B cell (primary cell): ENCODE data around the gene KCNJ10. TPM values are rescaled to one million over a fixed set of nuclear protein-coding genes. Genes with fewer than 3 reads are reported as not detected.

Experiments
- ATAC-seq: fragments of 200-7000 bp; cut with Tn5 transposase; one replicate; pipeline ENCODE4 v1.10.0; 2021; ENCODE audit warnings: low read depth, mild to moderate bottlenecking, moderate number of reproducible peaks, moderate library complexity
- CTCF ChIA-PET: fragments of 350-600 bp; sonication (Branson Sonifier 250); formaldehyde crosslinking; loops from one replicate; lab custom pipeline; 2021; ENCODE audit warnings: antibody characterized with exemption, inconsistent platforms; lab: Charles Lee
- POLR2A ChIA-PET: fragments of 350-600 bp; sonication (Branson Sonifier 250); formaldehyde crosslinking; loops from one replicate; lab custom pipeline; 2021; ENCODE audit warnings: antibody characterized with exemption; lab: Charles Lee
- DNase-seq: peaks from one replicate; pipeline ENCODE4 v3.0.0; 2013
- H2AFZ ChIP-seq: 2 replicates; pipeline ENCODE4 v1.6.1; 2012; ENCODE audit warnings: mild to moderate bottlenecking, low read depth, low read length; ENCODE audit not compliant: insufficient read depth, poor library complexity, severe bottlenecking
- H3K27ac ChIP-seq, 2 donors: 1 replicate in 1 of 2; 2 replicates in 1 of 2; pipeline ENCODE4 v1.5.1; 2012 to 2013; ENCODE audit warnings: low read length in 2 of 2, mild to moderate bottlenecking in 2 of 2, moderate library complexity in 1 of 2
- H3K27me3 ChIP-seq, 4 experiments: fragments of 200-600 bp in 1 of 4; sonication (generic) in 1 of 4; replicated peaks in 1 of 4; 1 replicate in 2 of 4; 2 replicates in 2 of 4; pipeline versions ENCODE4 v1.6.1 to v1.7.0; 2013 to 2016; ENCODE audit warnings: low read length in 3 of 4, mild to moderate bottlenecking in 2 of 4, mixed read lengths in 1 of 4, moderate library complexity in 1 of 4; ENCODE audit not compliant: insufficient read depth in 4 of 4, control insufficient read depth in 3 of 4; ENCODE audit errors: control extremely low read depth in 1 of 4
- H3K36me3 ChIP-seq, 2 experiments: replicated peaks in 1 of 2; 1 replicate in 1 of 2; 2 replicates in 1 of 2; pipeline versions ENCODE4 v1.6.1 to v1.7.1; 2013; ENCODE audit warnings: low read length in 1 of 2; ENCODE audit not compliant: insufficient read depth in 2 of 2, control insufficient read depth in 1 of 2; ENCODE audit errors: control extremely low read depth in 1 of 2, extremely low read depth in 1 of 2
- H3K4me1 ChIP-seq, 2 donors: fragments of 200-600 bp in 1 of 2; sonication (generic) in 1 of 2; 1 replicate in 1 of 2; 2 replicates in 1 of 2; pipeline versions ENCODE4 v1.5.1 to v1.6.1; 2013 to 2017; ENCODE audit warnings: low read length in 2 of 2; ENCODE audit not compliant: control insufficient read depth in 2 of 2, insufficient read depth in 2 of 2
- H3K4me2 ChIP-seq: replicated peaks from 2 replicates; pipeline ENCODE3; 2012; ENCODE audit warnings: mild to moderate bottlenecking, low read depth, low read length; ENCODE audit not compliant: poor library complexity, severe bottlenecking
- H3K4me3 ChIP-seq, 5 experiments: fragments of 200-600 bp in 1 of 5; sonication (generic) in 1 of 5; 1 replicate in 3 of 5; 2 replicates in 2 of 5; pipeline versions ENCODE4 v1.5.1 to v1.7.0; 2011 to 2016; ENCODE audit warnings: low read length in 4 of 5, mild to moderate bottlenecking in 4 of 5, low read depth in 2 of 5, control low read depth in 1 of 5, moderate library complexity in 1 of 5; ENCODE audit not compliant: insufficient read depth in 1 of 5; ENCODE audit errors: control extremely low read depth in 1 of 5, extremely low read depth in 1 of 5
- H3K79me2 ChIP-seq: fragments of 200-600 bp; sonication (generic); one replicate; pipeline ENCODE4 v1.6.0; 2016; ENCODE audit warnings: low read length; ENCODE audit not compliant: control insufficient read depth, insufficient read depth
- H3K9ac ChIP-seq: fragments of 200-600 bp; sonication (generic); 2 replicates; pipeline ENCODE4 v1.6.1; 2017; ENCODE audit warnings: mild to moderate bottlenecking, low read length, moderate library complexity
- H3K9me3 ChIP-seq, 3 donors: one replicate each; pipeline versions ENCODE4 v1.6.1 to v1.7.1; 2013; ENCODE audit warnings: low read length in 2 of 3; ENCODE audit not compliant: control insufficient read depth in 2 of 3, insufficient read depth in 1 of 3; ENCODE audit errors: control extremely low read depth in 1 of 3
- H4K20me1 ChIP-seq: 2 replicates; pipeline ENCODE4 v1.6.0; 2012; ENCODE audit warnings: mild to moderate bottlenecking, low read length; ENCODE audit not compliant: insufficient read depth, control insufficient read depth, poor library complexity, severe bottlenecking
- H3K27ac Mint-ChIP-seq: one replicate; pipeline ENCODE4 v1.8.0; 2021; ENCODE audit warnings: mixed read lengths
- H3K27me3 Mint-ChIP-seq: one replicate; pipeline ENCODE4 v1.8.0; 2021; ENCODE audit warnings: mixed read lengths
- H3K4me1 Mint-ChIP-seq: one replicate; pipeline ENCODE4 v1.8.0; 2021; ENCODE audit warnings: mixed read lengths
- H3K4me3 Mint-ChIP-seq: one replicate; pipeline ENCODE4 v1.8.0; 2021; ENCODE audit warnings: mixed read lengths
- H3K9me3 Mint-ChIP-seq: one replicate; pipeline ENCODE4 v1.8.0; 2022; ENCODE audit warnings: mixed read lengths; ENCODE audit not compliant: insufficient read depth
- CTCF ChIP-seq: fragments of 200-600 bp; IDR thresholded peaks from one replicate; pipeline ENCODE4 v1.8.0; 2022; ENCODE audit warnings: antibody characterized with exemption, mild to moderate bottlenecking
- EZH2 ChIP-seq: IDR thresholded peaks from 2 replicates; pipeline ENCODE4 v1.6.1; 2012; ENCODE audit warnings: borderline replicate concordance, low read depth, mild to moderate bottlenecking, moderate library complexity, low read length; ENCODE audit not compliant: insufficient read depth, poor library complexity, severe bottlenecking
- WGBS: methylation state at CpG from one replicate; pipeline ENCODE4 v1.1.5; 2013; ENCODE audit warnings: missing lambda C conversion rate; ENCODE audit not compliant: insufficient coverage; 5-methylcytosine and 5-hydroxymethylcytosine counted together
- intact Hi-C: fragments of 100-400 bp; cut with micrococcal nuclease; formaldehyde crosslinking; loops from one replicate; pipeline ENCODE4 v1.10.0; 2022
- polyA plus RNA-seq: library from polyadenylated mRNA; depleted of rRNA; stranded (reverse); fragments of >200 nt; gene quantifications from 2 replicates; pipeline ENCODE4 v1.2.3, GENCODE V29; 2012
- total RNA-seq, 2 donors: library from RNA; stranded (reverse); fragments of 120-200 nt in 1 of 2; gene quantifications; 1 replicate in 1 of 2; 2 replicates in 1 of 2; pipeline versions ENCODE4 v1.2.3 to v1.2.4, GENCODE V29; 2013 to 2022

KCNJ10 gene
- total and polyA plus RNA-seq, 2 donors (not counting 1 experiment from before 2014, with no cell fraction given), result not detected

GRCh38 chr1:160063176-160063575, 6.8 kb downstream of the KCNJ10 start:
- H3K4me3 ChIP-seq, result no peak overlapping the region
- no peaks in the 10 kb centered on the region for H3K9me3 ChIP-seq
- ChIA-PET CTCF (interaction anchor here (1.1 to 2.2 kb wide), 3 partner anchors 11 to 16 kb away, joined by 3 to 12 read pairs (median 4); no protein-coding TSS in a partner anchor), POLR2A (no interaction called here)
- no peaks in the 10 kb centered on the region for H3K79me2 ChIP-seq
- H3K9ac ChIP-seq, result no peak overlapping the region
- Mint-ChIP-seq H3K27ac (no peak overlapping the region), H3K4me3 (no peak overlapping the region), H3K4me1 (no peaks in the 10 kb centered on the region), H3K27me3 (peaks cover 33% of the 10 kb centered on the region), H3K9me3 (no peaks in the 10 kb centered on the region)
- no peak overlapping the region for H3K27ac ChIP-seq
- no peak for DNase-seq
- WGBS, result 96% methylated on average over 4 of the region's 5 CpGs
- no peak overlapping the region for H2AFZ ChIP-seq
- no peaks in the 10 kb centered on the region for H4K20me1 ChIP-seq
- no peaks in the 10 kb centered on the region for H3K36me3 ChIP-seq
- H3K27me3 ChIP-seq, result peaks cover 0 to 31% (median 2%) of the 10 kb centered on the region in 4 experiments
- H3K4me2 ChIP-seq, result no peak overlapping the region
- TF ChIP-seq EZH2, result no peak
- no peaks in the 10 kb centered on the region for H3K4me1 ChIP-seq
- intact Hi-C loops, result no loop called here
- no peak for ATAC-seq

GRCh38 chr1:160062230-160062532, 7.8 kb downstream of the KCNJ10 start:
- no peak overlapping the region for H3K9ac ChIP-seq
- ChIA-PET POLR2A (no interaction called here), CTCF (interaction anchor here (1.1 kb wide), 1 partner anchor 15 kb away, joined by 4 read pairs; no protein-coding TSS in a partner anchor)
- Mint-ChIP-seq H3K27me3 (peaks cover 28% of the 10 kb centered on the region), H3K9me3 (no peaks in the 10 kb centered on the region), H3K27ac (no peak overlapping the region), H3K4me3 (no peak overlapping the region), H3K4me1 (no peaks in the 10 kb centered on the region)
- no peak overlapping the region for H3K4me2 ChIP-seq
- no peaks in the 10 kb centered on the region for H4K20me1 ChIP-seq
- peaks cover 0 to 30% (median 2%) of the 10 kb centered on the region in 4 experiments for H3K27me3 ChIP-seq
- intact Hi-C loops, result no loop called here
- H3K4me3 ChIP-seq, result no peak overlapping the region
- H3K79me2 ChIP-seq, result no peaks in the 10 kb centered on the region
- TF ChIP-seq EZH2 (no peak), CTCF (no peak)
- no peaks in the 10 kb centered on the region for H3K36me3 ChIP-seq
- no peaks in the 10 kb centered on the region for H3K9me3 ChIP-seq
- no peaks in the 10 kb centered on the region for H3K4me1 ChIP-seq
- ATAC-seq (no peak), DNase-seq (no peak)
- WGBS, result 80% methylated on average over 3 of the region's 6 CpGs
- H3K27ac ChIP-seq, result no peak overlapping the region
- H2AFZ ChIP-seq, result no peak overlapping the region
